Liver (tissue), 3 donors: Measurements from ENCODE around the gene CCDC110.

Experiments
- EGR1 ChIP-seq, 2 donors: IDR thresholded peaks; 2 replicates each; pipeline ENCODE4 v1.6.1; 2016 to 2018; ENCODE audit warnings: antibody characterized with exemption in 2 of 2, low read depth in 2 of 2
- FOXA1 ChIP-seq: IDR thresholded peaks from 2 replicates; pipeline ENCODE4 v1.6.1; 2016; ENCODE audit warnings: antibody characterized with exemption
- HNF4G ChIP-seq: IDR thresholded peaks from 2 replicates; pipeline ENCODE4 v1.6.1; 2016; ENCODE audit warnings: antibody characterized with exemption
- SP1 ChIP-seq: IDR thresholded peaks from 2 replicates; pipeline ENCODE4 v1.6.1; 2018; ENCODE audit warnings: antibody characterized with exemption, mild to moderate bottlenecking
- TF ChIP-seq, protein P1 (sequence below): fragments of 150-350 bp; IDR thresholded peaks from 2 replicates; pipeline ENCODE4 v1.5.1; 2017; ENCODE audit warnings: improper control_type of control experiment, low read depth, low read length; ENCODE audit not compliant: missing input control
- donor health status: healthy.
- donor health status: healthy.

DNA sequence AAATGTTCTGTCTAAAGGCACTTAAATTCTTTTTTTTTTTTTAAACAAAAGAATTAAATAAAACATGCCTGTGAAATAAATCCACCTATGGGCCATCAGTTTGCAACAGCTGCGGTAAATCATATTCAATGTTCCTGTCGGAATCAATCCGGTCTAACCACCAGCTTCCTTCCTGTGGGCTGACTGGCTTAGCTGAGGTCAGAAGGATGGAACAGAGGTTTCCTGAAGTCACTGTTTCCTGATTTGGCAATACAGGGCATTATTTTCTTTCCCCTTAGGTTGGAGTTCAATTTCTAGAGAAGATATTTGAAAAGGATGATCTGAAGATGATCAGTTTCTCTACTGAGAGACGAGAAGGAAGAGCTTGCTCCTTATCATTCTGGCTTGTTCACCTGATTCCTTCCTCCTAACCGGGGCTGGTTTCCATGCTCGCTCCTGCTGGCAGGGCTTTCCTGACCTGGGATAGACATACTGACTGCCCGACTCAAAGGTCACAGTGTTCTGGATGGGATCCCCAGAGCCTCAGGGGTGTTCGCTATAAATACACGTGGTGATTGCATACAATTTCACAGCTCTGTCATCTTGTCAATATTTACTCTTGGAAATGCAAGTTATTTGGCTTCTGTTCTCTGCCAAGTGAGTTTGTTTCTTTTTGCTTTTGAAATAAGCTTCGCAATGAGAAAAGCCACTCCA lies 42.1 kb upstream of the CCDC110 start:
- TF ChIP-seq EGR1 (IDR thresholded peaks at IDR 0.05; ENCODE audit: low read depth in 2 of 2) (peak in 1 of 2 donors; percentile 49), HNF4G (peak; percentile 57), FOXA1 (peak; percentile 93), SP1 (peak; percentile 96)
- TF ChIP-seq, protein P1, sequence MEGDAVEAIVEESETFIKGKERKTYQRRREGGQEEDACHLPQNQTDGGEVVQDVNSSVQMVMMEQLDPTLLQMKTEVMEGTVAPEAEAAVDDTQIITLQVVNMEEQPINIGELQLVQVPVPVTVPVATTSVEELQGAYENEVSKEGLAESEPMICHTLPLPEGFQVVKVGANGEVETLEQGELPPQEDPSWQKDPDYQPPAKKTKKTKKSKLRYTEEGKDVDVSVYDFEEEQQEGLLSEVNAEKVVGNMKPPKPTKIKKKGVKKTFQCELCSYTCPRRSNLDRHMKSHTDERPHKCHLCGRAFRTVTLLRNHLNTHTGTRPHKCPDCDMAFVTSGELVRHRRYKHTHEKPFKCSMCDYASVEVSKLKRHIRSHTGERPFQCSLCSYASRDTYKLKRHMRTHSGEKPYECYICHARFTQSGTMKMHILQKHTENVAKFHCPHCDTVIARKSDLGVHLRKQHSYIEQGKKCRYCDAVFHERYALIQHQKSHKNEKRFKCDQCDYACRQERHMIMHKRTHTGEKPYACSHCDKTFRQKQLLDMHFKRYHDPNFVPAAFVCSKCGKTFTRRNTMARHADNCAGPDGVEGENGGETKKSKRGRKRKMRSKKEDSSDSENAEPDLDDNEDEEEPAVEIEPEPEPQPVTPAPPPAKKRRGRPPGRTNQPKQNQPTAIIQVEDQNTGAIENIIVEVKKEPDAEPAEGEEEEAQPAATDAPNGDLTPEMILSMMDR, result no peak
